Calu3 (cell line): ENCODE results near the gene CDR2. TPM values are rescaled to one million over a fixed set of nuclear protein-coding genes. Genes with fewer than 3 reads are reported as not detected.

Experiments used
- BruUV-seq: library from RNA; stranded (reverse); fragments of 400-500 nt; replicated peaks from 2 replicates; lab custom pipeline; 2021; lab: Mats Ljungman, UMichigan
- CTCF ChIA-PET: fragments of 300-600 bp; sonication (Branson Sonifier 250); formaldehyde crosslinking; loops from one replicate; lab custom pipeline; 2022; ENCODE audit warnings: antibody characterized with exemption; lab: Charles Lee
- DNase-seq: peaks from one replicate; pipeline ENCODE4 v3.0.0; 2022
- H3K27ac Mint-ChIP-seq: one replicate; pipeline ENCODE4 v1.8.0; 2022; ENCODE audit warnings: mixed read lengths; ENCODE audit not compliant: unreplicated experiment
- H3K27me3 Mint-ChIP-seq: one replicate; pipeline ENCODE4 v1.8.0; 2022; ENCODE audit warnings: mixed read lengths; ENCODE audit not compliant: unreplicated experiment
- H3K36me3 Mint-ChIP-seq: one replicate; pipeline ENCODE4 v1.8.0; 2022; ENCODE audit warnings: mild to moderate bottlenecking, moderate library complexity, mixed read lengths; ENCODE audit not compliant: insufficient read depth, unreplicated experiment
- H3K4me1 Mint-ChIP-seq: one replicate; pipeline ENCODE4 v1.8.0; 2022; ENCODE audit warnings: mild to moderate bottlenecking, low read depth, mixed read lengths; ENCODE audit not compliant: unreplicated experiment
- H3K4me3 Mint-ChIP-seq: one replicate; pipeline ENCODE4 v1.8.0; 2022; ENCODE audit warnings: mild to moderate bottlenecking, low read depth, moderate library complexity, mixed read lengths; ENCODE audit not compliant: unreplicated experiment
- H3K9me3 Mint-ChIP-seq: one replicate; pipeline ENCODE4 v1.8.0; 2022; ENCODE audit warnings: low read depth, mixed read lengths; ENCODE audit not compliant: unreplicated experiment
- CTCF ChIP-seq: fragments of 200-600 bp; IDR thresholded peaks from one replicate; pipeline ENCODE4 v1.8.0; 2022; ENCODE audit warnings: antibody characterized with exemption; ENCODE audit not compliant: unreplicated experiment
- intact Hi-C: fragments of 100-400 bp; cut with micrococcal nuclease; formaldehyde crosslinking; loops from one replicate; pipeline ENCODE4 v1.10.0; 2022; ENCODE audit not compliant: unreplicated experiment
- total RNA-seq: library from RNA; stranded (reverse); gene quantifications from 2 replicates; pipeline ENCODE4 v1.2.3, GENCODE V29; 2022

Gene CDR2
- total RNA-seq, 1 experiment from 2014 or later, result 78.9 TPM

- H3K9me3 Mint-ChIP-seq, result no peaks in the 10 kb centered on the region
- H3K27me3 Mint-ChIP-seq, result no peaks in the 10 kb centered on the region
- peaks cover 74% of the 10 kb centered on the region for H3K36me3 Mint-ChIP-seq
- TF ChIP-seq CTCF, result no peak
- H3K4me1 Mint-ChIP-seq, result peaks cover 36% of the 10 kb centered on the region
- CTCF ChIA-PET, result interaction anchor here (0.6 kb wide), 1 partner anchor 1407 kb away, joined by 3 read pairs; no protein-coding TSS in a partner anchor
- BruUV-seq, result no TSS peak
- intact Hi-C loops, result no loop called here
- no peak overlapping the region for H3K27ac Mint-ChIP-seq
- DNase-seq, result no peak
- H3K4me3 Mint-ChIP-seq, result no peak overlapping the region
Observed at GRCh38 chr16:22360963-22361659, 13.3 kb downstream of the CDR2 start.

GRCh38 chr16:22359679-22360078 is 14.7 kb downstream of the CDR2 start:
- H3K4me3 Mint-ChIP-seq, result no peak overlapping the region
- no peaks in the 10 kb centered on the region for H3K27me3 Mint-ChIP-seq
- no peak for TF ChIP-seq CTCF
- H3K36me3 Mint-ChIP-seq, result peaks cover 69% of the 10 kb centered on the region
- no TSS peak for BruUV-seq
- intact Hi-C loops, result no loop called here
- no peak for DNase-seq
- peaks cover 37% of the 10 kb centered on the region for H3K4me1 Mint-ChIP-seq
- H3K9me3 Mint-ChIP-seq, result no peaks in the 10 kb centered on the region
- H3K27ac Mint-ChIP-seq, result no peak overlapping the region
- CTCF ChIA-PET, result no interaction called here

GRCh38 chr16:22358000-22358399 is 16.4 kb downstream of the CDR2 start:
- Mint-ChIP-seq H3K36me3 (peaks cover 64% of the 10 kb centered on the region), H3K4me3 (no peak overlapping the region), H3K27me3 (no peaks in the 10 kb centered on the region), H3K27ac (peak overlapping the region; percentile 56), H3K4me1 (peaks cover 54% of the 10 kb centered on the region), H3K9me3 (no peaks in the 10 kb centered on the region)
- CTCF ChIA-PET, result interaction anchor here (0.6 to 1.2 kb wide), 3 partner anchors 14 to 1201 kb away, joined by 3 to 5 read pairs (median 3); no protein-coding TSS in a partner anchor
- no peak for DNase-seq
- no peak for TF ChIP-seq CTCF
- intact Hi-C loops, result no loop called here
- no TSS peak for BruUV-seq

- DNase-seq, result no peak
- CTCF ChIA-PET, result interaction anchor here (0.6 to 1.2 kb wide), 3 partner anchors 14 to 1201 kb away, joined by 3 to 5 read pairs (median 3); no protein-coding TSS in a partner anchor
- BruUV-seq, result no TSS peak
- TF ChIP-seq CTCF, result no peak
- Mint-ChIP-seq H3K27ac (peak overlapping the region; percentile 56), H3K27me3 (no peaks in the 10 kb centered on the region), H3K4me3 (no peak overlapping the region), H3K36me3 (peaks cover 62% of the 10 kb centered on the region), H3K9me3 (no peaks in the 10 kb centered on the region), H3K4me1 (peaks cover 56% of the 10 kb centered on the region)
- intact Hi-C loops, result no loop called here
Observed at GRCh38 chr16:22357635-22357971, 16.8 kb downstream of the CDR2 start.
